AG20443 (cell line): Measurements from ENCODE around the gene LRIT1.
A peak's percentile ranks its signal among the peaks of the same experiment; 100 is the strongest.

Experiments
- DNase-seq: peaks from one replicate; pipeline ENCODE4 v3.0.0; 2012; ENCODE audit warnings: low spot score, mixed read lengths

Gene LRIT1

DNA sequence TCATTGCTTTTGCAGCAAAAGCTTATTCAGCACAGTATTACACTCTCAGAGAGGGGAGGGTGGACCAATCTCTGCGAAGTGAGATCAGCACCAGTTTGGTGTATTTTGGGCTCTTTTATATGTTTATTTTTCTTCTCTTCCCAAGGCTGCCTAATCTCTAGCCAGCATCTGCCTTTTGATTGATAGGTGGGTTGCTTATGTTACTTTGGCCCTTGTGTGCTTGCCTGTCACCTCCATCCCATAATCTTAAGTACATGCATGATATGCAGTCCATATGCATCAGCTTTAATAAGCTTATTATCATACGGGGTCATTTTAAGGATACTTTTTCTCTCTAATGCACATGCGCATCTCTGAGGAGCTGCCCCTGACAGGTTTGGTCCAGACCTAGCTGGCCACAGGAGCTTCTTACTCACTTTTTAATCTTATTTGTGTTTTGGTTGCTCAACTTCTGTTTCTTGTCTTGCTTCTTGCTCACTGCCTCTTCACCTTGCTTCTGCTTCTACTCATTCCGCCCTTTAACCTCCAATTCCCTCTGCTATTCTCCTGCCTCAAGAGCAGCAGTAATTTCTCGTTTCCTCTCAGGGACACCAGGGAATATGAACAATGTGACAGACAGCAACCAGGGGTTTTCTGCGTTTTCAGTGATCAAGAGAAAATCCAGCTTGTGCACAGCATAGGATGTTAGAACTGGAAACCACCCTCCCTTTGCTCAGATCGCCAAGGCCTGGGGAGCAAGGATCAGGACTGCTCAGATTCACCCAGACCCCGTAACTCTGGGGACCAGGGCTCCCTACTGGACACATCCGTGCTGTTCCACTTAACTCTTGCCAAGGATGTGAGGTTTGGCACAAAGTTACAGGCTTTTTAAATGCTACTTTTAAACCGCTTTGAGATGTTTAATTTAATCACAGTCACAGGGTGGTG is 13.5 kb upstream of the LRIT1 start:
- no peak for DNase-seq

DNA sequence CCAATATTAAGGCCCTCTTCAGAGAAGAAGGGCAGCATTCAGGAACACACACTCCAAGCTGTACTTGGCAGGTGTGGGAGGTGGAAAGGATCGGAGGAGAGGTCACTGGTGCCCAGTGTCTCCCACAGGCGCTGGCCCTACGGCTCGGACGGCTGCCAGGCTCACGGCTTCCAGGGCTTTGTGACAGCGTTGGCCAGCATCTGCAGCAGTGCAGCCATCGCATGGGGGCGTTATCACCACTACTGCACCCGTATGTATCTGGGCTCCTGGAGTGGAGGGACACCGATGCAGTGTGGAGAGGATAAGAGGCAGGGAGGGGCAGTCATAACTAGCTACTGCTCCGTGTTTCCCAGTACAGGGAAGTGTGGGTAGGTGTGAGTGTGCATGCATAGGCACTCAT is 7.4 kb upstream of the LRIT1 start:
- DNase-seq, result no peak

DNA sequence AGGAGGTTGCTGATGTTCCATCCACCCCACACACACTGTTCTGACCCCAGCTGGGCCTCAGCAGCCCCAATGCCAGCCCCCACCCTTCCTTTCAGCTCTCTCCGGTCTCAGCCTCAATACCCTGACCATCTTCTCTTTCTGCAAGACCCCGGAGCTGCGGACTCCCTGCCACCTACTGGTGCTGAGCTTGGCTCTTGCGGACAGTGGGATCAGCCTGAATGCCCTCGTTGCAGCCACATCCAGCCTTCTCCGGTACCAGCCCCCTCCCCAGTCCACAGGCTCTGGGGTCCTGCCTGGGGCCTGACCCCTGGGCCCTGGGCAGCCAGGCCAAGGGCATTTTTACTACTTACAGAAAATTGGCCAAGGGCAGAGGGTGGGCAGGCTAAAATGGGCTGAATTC is 6.2 kb upstream of the LRIT1 start:
- no peak for DNase-seq

DNA sequence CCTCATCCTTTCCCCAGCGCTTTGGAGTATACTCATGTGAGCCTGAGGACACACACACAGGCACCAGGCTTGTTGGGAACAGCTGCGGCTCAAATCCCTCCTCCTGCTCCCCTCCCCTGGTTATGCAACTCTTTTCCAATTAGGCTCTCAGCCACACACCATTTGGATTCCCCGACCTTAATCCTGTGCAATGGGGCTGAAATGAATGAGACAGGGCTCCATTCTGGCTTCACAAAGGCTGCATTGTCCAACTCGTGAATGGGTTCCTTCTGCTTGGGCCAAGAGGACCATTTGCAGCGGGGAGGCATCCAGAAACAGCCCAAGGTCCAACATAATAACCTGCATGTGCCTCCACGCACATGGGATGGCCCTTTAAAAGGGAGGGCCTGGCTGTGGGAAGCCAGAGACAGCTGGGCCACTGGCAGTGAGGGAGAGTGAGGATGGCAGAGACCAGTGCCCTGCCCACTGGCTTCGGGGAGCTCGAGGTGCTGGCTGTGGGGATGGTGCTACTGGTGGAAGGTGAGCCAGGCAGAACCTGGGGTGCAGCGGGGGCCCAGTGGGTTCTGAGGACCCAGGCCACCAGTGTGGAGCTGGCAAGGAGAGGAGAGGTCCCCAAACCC is 3.4 kb upstream of the LRIT1 start, which contains the start of gene RGR:
Gene RGR (plus strand): TSS at position 403 of the 620 bp plus-strand sequence. CDS start 38 bp downstream, at position 441.
- no peak for DNase-seq

DNA sequence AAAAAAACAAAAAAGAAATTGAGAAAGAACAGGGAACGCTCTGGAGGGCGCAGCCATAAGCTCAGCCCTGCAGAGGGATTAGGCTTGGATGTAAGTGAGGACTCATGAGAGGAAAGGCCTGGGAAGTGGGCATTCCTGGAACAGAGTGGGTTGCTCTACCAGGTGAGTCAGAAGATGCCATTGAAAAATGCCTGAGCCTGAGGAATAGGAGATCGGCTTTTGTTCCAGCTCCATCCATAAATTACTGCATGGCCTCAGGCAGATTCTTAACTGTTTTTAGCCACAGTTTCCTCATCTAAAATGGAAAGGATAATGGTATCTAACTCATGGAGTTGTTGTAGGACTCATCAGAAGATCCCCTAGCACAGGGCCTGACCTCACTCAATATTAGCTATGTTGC is 2.4 kb upstream of the LRIT1 start:
- DNase-seq, result no peak

DNA sequence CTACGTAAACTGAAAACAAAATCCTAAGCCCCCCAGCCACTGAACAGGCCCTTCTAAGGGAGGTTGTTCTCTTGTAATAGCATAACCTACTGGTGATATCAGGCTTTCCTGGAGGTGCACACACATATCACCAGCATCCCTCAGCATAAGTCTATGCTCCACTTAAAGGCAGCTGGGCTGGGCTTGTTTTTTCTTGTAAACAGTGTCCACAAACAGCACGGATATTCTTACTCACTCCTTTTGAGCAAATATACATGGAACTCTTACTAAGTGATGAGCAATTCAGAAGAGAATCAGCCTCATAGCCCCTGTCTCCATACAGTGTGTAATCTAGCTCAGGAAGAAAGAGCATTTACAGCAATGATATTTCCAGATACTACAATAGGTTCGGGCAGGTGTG is 2.4 kb downstream of the LRIT1 start:
- DNase-seq, result no peak

DNA sequence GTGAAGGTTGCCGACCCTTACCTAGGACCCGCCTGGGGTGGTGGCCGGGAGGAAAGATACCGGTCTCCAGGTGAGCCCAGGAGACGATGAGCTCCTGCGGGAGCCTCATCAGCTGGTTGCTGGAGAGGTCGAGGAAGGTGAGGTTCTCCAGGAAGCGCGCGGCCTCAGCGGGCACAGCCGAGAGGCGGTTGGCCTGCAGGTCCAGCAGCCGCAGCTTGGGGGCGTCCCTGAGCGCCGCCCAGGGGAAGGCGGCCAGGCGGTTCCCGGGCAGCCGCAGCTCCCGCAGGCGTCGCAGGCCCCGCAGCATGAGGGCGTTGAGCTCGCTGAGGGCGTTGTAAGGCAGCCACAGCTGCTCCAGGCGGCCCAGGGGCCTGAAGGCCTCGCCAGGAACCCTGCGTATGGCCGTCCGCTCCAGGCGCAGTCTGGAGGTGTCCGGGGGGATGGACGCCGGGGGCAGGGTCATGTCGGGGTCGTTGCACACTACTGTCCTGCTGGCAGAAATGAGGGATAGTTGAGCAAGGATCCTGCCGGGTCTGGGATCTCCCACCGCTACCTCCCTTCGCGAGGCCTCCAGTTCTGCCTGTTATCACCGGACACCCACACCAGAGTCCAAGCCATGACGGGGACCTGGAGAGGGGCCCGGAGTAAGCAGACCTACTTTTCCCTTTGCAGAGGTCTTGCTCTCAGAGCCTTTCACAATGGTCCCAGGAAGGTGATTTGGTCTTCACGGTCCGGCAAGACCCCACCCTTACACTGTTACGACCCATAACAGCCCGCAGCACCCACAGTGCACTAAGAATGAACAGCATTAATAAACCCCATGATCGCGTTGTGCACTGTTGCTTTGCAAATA is 3.9 kb downstream of the LRIT1 start:
- peak; percentile 34 for DNase-seq

DNA sequence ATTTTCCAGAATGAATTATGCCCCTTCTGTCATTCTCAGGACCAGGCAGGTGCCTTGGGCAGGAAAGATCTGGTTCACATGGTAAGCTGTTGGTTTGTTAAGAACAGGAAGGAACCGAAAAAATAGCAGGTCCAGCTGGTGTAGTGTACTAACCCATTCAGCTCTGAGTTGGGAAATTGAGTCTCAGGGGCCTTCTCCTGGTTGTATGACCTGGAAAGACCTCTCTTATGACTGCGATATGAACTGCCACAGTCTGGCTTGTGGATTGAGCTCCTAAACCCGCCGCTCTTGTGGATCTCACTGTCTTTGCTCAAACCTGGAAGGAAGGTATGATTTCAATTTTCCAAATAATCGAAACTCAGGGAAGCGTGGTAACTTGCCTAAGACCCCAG is 4.5 kb downstream of the LRIT1 start:
- DNase-seq, result no peak

DNA sequence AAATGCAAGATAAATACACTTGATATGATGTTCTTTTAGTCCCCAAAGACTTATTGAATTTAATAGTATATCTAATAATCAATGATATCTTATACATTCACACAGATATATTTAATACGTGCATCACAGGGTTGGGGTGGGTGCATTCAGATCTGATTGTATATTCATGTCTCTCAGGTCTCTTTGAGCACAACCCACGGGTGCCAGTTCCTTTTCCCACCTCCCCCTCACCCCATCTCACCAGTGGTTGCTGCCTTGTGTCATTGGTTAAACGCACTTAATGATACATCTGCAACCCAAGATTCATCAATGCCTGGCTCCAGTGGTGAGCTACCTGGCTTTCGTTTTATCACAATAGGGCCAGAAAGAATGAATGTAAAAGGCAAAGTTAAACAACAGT is 6.2 kb downstream of the LRIT1 start:
- DNase-seq, result no peak

DNA sequence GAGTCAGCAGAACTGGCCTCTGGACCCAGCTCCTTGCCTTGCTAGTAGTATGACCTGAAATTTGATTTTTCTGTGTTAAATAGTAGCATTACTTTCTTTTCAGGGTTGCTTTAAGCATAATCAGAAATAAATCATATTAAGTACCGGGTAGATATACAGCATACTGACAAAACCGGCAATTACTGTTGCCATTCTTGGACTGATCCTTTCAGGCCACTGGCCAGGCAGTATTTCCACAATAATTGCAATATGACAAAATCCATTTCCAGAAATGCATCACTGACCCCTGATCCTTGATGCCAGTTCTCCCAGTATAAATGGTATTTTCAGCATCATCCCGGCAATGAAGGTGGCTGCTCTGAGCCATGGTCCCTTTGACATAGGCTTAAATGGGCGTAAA is 6.9 kb downstream of the LRIT1 start:
- DNase-seq, result no peak

DNA sequence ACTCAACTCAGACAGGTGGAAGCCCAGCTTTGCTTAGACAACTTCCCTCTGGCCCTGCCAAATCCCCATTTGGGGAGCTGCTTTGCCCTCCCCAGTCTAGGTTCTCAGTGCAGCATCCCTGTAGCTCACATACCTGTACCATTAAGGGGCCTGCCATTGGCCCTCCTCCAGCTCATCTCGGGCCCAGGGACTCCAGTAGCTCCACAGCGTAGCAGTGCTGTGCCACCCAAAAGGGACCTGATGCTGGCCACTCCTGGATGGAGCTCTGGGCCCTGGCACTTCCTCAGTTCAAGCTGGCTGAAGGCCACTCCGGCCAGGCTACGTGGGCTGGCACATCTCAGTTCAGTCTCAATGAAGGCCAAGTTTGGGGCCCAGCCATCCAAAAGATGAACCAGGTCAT is 7.4 kb downstream of the LRIT1 start:
- DNase-seq, result no peak

DNA sequence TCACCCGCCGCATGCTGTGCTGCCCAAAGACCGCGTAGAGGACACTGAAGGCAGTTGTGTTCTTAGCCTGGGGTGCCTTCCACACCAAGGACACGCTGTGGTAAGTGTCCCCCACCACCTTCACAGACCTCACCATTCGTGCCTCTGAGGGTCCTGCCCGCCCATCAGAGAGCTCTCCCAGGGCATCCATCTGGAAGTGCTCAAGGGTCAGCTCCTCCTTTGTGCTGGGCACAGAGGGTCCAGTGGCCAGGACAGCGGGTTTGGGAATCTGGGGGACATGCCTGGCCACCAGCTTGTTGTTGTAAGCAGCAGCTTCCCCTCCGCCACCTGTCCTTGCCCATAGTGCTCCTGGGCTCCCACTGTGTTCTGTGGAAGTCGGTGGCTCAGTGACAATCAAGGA is 9.0 kb downstream of the LRIT1 start:
- no peak for DNase-seq

DNA sequence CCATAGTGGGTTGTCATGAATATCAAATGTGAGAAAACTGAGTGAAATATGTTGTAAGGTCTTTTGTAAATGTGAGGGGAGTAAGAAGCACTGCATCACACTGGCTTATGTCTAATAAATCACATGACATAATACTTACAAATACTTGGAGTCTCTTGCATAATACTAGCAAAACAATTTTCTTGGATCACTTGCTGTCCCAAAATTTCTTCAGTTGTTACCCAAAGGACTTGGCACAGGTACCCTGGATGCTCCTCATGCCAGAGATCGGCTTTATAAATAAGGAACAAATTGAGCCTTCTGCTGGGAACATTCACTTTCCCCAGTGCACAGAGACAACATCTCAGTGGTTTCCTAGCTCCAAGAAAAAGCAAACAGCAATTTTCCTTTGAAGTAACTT is 11.0 kb downstream of the LRIT1 start:
- no peak for DNase-seq

DNA sequence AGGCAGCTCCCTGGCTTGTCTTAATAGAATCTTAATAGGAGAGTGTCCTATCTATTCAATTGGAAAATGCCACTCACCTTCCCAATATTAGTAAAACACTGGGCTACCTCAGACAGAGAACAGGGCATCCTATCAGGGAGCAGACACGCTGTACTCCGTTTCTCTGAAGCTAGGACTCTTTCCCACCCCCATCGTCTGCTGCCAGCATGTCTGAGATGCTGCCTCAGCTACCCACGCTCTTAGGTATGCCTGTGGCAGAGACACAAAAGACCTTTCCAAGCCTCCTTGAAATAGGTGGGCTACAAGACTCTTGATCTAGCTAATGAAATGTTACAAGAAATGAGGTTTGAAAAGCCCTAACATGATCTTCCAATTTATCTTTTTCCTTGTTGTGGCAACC is 13.5 kb downstream of the LRIT1 start:
- no peak for DNase-seq

DNA sequence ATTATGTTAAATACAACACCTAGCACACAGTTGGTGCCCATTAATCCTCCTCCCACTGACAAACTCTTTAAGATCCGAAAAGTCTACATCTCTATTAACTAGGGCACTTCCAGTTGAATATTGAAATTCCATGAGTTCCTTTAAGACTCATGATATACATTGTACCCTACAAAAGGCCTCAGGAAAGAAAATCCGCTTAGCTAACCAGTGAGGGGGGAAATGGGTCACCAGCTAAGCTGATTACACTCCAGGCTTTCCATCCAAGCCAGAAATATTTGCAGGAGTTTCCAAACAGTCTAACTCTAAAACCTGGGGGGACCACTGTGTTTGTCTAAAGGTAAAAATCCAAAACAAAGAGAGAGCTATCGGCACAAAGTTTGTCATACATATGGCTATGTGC is 14.7 kb downstream of the LRIT1 start:
- no peak for DNase-seq

DNA sequence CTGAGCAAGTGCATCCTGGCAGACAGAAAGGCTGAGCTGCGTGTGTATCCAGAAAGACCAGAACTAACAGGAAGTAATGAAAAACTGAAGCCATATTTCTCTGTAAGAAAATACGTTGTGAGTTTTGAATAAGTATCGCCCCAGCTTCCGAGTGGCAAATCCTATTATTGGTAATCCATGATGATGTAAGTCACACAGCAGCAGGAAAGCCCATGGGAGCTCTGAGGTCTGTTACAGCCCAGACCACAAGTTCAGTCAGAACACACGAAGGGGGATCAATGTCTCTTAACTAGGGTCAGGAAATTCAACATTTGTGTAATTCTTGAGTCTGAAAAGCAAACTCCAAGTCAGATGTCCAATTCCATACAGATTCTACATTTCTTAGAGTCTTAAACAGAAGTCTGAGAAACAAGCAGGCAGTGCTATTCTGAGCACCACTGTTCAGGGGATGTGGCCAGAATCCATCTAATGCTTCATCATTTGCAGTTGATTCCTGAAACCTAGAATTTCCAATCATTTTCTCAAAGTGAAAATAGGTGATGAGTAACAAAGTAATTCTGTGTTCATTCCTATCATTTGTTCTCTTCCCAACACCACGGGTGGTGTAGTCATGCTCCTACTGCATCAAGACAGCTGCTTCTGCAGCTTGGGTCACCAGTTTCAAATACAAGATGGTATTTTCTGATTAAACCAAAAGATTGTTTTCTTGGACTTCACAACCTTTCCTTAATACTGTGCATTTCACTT is 15.7 kb downstream of the LRIT1 start, which contains the start of gene LRIT2:
Gene LRIT2 (minus strand): TSS at position 118 of the 747 bp plus-strand sequence. CDS start 24 bp downstream, at position 94.
- DNase-seq, result no peak

DNA sequence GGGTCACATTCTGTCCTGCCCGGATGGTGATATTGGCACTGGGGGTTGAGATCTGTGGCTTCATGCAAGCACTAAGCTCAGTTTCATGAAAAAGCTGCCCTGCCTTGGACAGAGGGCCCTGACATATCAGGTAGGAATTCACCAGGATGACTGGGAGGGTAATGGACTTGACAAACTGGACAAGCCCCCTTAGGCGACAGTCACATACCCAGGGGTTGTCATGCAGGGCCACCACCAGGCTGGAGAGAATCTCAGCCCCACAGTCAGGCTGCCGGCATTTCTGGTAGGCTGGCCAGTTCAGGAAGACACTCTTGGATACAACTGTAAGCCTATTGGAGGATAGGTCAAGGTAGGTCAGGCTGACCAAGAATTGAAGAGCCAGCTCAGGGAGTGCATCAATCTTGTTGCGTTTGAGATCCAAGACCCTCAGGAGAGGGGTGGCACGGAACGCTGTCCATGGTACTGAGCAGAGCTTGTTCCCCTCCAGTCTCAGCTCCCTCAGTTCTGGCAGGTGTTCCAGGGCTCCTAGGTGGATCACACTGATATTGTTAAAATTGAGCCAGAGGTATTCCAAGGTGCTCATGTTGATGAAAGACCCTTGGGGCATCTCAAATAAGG is 16.8 kb downstream of the LRIT1 start:
- DNase-seq, result no peak

DNA sequence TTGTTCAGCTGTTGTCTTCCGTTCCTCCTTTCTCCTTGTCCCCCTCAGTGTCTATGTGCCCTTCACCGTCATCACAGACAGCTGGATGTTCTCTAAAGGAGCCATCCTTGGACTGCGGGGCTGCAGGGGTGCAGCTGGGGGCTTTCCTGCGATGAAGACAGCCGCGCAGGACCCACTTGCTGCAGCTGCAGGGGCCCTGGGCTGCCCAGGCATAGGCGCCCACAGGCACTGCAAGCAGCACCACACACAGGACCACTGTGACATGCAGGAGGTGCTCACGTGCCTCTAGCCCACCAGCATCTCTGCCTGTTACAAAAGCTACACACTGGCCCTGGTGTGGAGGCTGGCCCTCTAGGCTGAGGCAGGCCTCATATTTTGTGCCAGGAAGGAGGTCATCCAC is 19.4 kb downstream of the LRIT1 start:
- no peak for DNase-seq

DNA sequence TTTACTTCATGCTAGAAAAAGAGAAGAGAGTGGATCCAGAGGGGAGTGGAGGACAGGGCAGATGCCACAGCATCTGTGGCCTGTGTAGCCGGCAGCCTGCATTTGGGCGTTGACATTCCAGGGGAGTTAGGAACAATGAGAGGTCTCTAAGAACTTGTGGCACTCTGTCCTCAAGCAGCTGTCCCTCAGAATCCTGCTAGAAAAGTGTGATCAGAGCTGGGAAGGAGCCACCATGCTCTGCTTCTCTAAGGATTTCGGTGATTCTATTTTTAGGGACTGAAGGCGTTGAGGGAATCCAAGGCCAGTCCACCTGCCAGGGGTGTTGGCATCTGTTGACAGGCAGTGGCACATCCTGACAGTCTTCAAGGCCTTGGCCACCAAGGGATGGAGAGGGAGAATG is 23.6 kb downstream of the LRIT1 start:
- no peak for DNase-seq

DNA sequence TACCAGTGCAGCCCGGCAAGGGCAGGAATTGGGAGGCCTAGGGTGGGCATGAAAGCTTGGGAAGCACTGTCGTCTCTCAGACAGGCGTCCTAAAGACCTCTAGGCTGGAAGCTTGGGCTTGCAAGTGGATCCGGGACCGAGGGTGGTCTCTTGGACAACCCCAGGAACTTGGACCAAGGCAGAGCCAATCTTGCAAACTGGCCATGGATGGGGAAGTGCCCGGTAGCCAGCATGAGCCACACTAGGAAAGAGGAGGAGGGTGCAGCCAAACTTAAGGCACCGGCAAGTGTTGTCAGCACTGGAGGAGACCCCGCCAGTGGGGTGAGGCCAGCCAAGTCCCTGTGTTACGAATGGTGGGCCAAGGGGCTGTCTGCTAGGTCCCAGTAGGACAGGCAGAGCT is 24.5 kb downstream of the LRIT1 start:
- DNase-seq, result no peak

DNA sequence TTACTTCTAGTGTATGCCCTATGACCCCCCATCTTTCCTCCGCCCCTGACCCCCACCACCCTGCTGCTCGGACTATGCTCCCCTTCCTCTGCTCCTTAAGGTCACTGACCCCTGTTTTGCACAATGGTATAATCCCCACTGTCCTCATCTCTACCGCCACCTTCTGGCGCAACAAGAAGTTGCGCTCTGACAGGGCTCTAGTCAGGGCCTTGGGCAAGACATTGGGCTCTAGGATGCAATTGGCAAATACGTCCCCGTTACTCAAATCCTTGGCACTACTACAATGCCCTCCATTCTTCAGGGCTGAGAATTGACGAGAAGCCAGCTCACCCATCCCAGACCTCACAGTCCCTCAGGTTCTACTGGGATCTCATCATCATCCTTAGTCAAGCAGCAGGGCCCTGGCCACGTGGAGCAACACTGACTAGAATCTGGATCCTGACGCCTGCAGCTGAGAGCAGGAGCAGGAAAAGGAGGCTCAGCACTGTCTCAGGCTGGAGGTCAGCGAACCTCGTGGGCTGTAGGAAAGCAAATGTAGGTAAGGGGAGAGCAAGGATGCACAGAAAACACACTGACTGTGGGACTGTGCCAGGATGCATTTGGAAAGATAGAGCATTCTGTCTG is 26.6 kb downstream of the LRIT1 start:
- no peak for DNase-seq
